GM12878 (cell line): Measurements from ENCODE around the gene LAMA5.

Experiments
- ASH2L ChIP-seq: fragments of 300-600, 200-600 bp; sonication (generic); IDR thresholded peaks from 2 replicates; pipeline ENCODE4 v1.6.1; 2017; ENCODE audit warnings: low read depth, mild to moderate bottlenecking, borderline replicate concordance
- POU2F2 ChIP-seq: IDR thresholded peaks from 3 replicates; pipeline ENCODE4 v1.6.1; 2011; ENCODE audit warnings: low read depth, mild to moderate bottlenecking, low read length, borderline replicate concordance
- TF ChIP-seq, protein P1 (sequence below), 3 experiments: IDR thresholded peaks in 2 of 3; conservative IDR thresholded peaks in 1 of 3; 2 replicates each; pipeline ENCODE4 v1.5.1; 2011; ENCODE audit warnings: low read depth in 3 of 3, low read length in 3 of 3, mild to moderate bottlenecking in 3 of 3, control low read depth in 2 of 3, moderate library complexity in 2 of 3, inconsistent platforms in 1 of 3, mixed read lengths in 1 of 3; ENCODE audit not compliant: control insufficient read depth in 2 of 3, insufficient read depth in 1 of 3; ENCODE audit errors: extremely low read depth in 1 of 3

DNA sequence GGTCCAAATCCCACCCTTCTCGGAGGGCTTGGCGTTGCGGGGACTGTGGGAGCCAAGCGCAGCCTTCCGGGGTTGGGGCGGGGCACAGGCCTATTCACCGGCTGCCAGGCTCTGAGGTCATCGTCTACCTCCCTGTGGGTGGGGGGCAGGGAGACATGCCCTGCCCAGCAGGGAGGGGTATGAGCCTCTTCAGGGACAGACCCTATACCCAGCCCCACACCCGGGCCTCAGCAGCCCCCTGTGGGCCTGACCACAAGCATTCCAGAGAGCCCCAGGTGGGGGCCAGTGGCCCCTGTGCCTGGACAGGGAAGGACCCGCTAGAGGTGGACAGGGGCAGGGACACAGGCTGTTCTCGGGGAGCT is 11.6 kb downstream of the LAMA5 start:
- TF ChIP-seq, protein P1, sequence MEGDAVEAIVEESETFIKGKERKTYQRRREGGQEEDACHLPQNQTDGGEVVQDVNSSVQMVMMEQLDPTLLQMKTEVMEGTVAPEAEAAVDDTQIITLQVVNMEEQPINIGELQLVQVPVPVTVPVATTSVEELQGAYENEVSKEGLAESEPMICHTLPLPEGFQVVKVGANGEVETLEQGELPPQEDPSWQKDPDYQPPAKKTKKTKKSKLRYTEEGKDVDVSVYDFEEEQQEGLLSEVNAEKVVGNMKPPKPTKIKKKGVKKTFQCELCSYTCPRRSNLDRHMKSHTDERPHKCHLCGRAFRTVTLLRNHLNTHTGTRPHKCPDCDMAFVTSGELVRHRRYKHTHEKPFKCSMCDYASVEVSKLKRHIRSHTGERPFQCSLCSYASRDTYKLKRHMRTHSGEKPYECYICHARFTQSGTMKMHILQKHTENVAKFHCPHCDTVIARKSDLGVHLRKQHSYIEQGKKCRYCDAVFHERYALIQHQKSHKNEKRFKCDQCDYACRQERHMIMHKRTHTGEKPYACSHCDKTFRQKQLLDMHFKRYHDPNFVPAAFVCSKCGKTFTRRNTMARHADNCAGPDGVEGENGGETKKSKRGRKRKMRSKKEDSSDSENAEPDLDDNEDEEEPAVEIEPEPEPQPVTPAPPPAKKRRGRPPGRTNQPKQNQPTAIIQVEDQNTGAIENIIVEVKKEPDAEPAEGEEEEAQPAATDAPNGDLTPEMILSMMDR (IDR thresholded peaks at IDR 0.05 in 2 of 3, conservative IDR thresholded peaks at IDR 0.05 in 1 of 3; ENCODE audit: control insufficient read depth in 2 of 3, extremely low read depth in 1 of 3, insufficient read depth in 1 of 3, low read depth in 3 of 3, low read length in 3 of 3), result no peak
- TF ChIP-seq ASH2L, result no peak
- no peak for TF ChIP-seq POU2F2
